NOMO-1 treated with dmso at 0.1 percent for 144 hours (cell line): Measurements from ENCODE around the gene KMO.

Source experiments
- DNase-seq: peaks from one replicate; lab custom pipeline; 2025; ENCODE audit not compliant: unreplicated experiment; lab: John Stamatoyannopoulos, UW

Gene KMO

GRCh38 chr1:241591736-241592135 is 59.6 kb downstream of the KMO start:
- DNase-seq = no peak

DNA sequence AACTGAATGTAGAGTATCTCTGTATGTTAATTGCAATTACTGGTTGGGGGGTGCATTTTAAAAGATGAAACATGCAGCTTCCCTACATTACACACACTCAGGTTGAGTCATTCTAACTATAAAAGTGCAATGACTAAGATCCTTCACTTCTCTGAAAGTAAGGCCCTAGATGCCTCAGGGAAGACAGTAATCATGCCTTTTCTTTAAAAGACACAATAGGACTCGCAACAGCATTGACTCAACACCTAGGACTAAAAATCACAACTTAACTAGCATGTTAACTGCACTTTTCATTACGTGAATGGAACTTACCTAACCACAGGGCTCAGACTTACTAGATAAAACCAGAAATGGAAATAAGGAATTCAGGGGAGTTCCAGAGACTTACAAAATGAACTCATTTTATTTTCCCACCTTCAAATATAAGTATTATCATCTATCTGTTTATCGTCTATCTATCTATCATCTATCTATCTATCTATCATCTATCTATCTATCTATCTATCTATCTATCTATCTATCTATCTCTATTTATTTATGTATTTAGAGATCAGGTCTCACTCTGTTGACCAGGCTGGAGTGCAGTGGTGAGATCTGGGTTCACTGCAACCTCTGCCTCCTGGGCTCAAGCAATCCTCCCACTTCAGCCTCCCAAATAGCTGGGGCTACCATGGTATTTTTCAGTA is 60.2 kb downstream of the KMO start:
- DNase-seq = peak; percentile 39

DNA sequence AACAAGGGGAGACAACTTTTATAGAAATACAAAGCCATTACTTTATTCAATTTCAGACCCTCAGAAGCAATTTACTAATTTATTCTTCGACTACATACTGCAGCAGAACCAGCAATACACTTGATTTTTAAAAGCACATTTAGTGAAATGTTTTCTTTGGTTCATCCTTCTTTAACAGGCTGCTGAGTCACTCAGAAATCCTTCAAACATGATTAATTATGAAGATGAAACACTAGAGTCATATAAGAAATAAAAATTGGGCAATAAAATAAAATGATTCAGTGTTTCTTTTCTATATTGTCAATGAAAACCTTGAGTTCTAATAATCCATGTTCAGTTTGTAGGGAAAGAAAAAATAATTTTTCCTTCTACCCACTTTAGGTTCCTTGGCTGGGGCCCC is 61.0 kb downstream of the KMO start:
- no peak for DNase-seq

GRCh38 chr1:241596633-241597032 is 64.5 kb downstream of the KMO start:
- DNase-seq = no peak

GRCh38 chr1:241598249-241598648 is 66.1 kb downstream of the KMO start:
- DNase-seq = no peak

GRCh38 chr1:241600496-241600901 is 68.3 kb downstream of the KMO start:
- peak; percentile 9 for DNase-seq

DNA sequence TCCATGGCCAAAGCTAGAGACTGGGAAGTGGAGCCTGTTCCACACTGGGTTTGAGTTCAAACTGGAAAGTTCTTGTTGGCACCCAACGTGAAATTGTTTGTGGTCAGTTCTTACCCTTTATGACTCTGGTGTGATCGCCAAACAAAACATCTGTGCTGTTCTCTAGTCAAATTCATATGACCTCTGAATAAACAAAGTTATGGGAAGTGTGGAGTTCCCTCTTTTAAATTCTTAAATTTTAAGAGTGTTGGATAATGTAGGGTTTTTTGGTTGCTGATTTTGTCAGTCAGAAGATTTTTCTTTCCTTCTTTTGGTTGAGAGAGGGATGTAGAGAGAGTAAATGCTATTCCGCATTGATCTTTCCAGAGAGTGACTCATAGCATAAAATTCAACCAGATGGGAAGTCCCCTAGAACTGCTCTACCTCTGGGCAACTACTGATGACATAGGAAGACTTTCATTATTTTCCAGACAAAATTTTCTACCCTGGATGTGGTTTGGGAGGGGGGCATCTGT is 71.6 kb downstream of the KMO start:
- DNase-seq = no peak

DNA sequence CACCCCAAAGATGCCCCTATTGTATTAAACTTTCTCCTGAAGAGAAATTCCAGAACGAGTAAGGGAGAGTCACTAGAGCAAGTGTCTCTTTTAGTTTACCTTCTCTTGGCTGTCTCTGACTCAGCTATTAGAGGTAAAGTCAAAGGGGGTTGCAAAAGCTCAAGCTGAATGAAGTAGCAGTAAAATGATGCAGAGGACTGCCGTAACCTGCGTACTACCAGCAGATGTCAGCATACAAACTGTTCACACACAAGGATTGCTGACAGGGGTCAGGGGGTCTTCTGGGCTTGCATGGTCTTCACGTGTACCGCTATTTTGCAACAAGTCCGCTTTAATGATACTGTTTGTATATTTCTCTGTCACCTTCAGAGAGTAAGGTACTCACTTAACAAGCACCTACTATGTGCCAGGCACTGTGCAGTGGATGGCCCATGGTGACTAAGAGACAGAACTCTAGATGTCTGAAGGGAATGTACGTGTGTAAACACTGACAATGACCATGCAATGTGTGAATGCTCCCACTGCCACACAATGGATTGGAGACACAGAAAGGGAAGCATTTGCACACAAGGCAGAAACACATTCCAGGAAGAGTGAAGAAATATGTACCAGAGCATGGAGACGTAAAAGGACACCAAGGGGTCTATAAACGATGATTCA is 73.1 kb downstream of the KMO start:
- DNase-seq = no peak

- no peak for DNase-seq
Measured at GRCh38 chr1:241606544-241606943, 74.4 kb downstream of the KMO start.

- no peak for DNase-seq
Measured at GRCh38 chr1:241607497-241607896, 75.3 kb downstream of the KMO start.

DNA sequence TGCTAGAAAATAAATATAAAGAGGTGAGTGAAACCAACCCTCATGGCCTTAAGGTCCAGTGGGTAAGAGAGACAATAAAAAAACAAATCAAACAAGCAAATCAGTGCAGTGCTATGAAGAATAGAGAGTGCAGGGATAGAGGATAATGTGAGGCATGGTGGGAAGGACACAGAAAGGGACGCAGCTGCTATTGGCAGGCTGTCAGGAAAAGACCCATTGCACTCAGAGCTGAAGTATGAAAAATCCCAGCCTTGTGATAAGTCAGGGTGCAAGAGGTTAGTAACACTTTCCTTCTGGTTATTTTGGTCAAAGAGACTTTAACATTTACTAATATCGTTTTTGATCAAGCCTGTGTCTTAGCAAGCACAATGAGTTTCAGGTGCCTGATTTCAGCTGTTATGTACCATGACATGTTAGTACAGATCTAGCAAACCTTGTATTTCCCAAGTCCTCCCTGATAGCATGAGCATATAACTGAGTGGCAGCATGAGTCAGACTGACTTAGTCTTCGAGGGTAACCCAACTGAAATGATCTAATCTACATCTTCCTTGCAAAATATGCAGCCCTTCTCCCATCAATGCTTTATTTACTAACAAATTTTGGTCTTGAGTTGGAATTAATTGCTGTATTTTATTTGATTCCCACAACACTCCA is 76.3 kb downstream of the KMO start:
- DNase-seq = no peak

GRCh38 chr1:241610056-241610815 is 78.1 kb downstream of the KMO start:
- DNase-seq = no peak

GRCh38 chr1:241611063-241611462 is 78.9 kb downstream of the KMO start:
- peak; percentile 9 for DNase-seq

- no peak for DNase-seq
Measured at GRCh38 chr1:241611736-241612135, 79.6 kb downstream of the KMO start.

DNA sequence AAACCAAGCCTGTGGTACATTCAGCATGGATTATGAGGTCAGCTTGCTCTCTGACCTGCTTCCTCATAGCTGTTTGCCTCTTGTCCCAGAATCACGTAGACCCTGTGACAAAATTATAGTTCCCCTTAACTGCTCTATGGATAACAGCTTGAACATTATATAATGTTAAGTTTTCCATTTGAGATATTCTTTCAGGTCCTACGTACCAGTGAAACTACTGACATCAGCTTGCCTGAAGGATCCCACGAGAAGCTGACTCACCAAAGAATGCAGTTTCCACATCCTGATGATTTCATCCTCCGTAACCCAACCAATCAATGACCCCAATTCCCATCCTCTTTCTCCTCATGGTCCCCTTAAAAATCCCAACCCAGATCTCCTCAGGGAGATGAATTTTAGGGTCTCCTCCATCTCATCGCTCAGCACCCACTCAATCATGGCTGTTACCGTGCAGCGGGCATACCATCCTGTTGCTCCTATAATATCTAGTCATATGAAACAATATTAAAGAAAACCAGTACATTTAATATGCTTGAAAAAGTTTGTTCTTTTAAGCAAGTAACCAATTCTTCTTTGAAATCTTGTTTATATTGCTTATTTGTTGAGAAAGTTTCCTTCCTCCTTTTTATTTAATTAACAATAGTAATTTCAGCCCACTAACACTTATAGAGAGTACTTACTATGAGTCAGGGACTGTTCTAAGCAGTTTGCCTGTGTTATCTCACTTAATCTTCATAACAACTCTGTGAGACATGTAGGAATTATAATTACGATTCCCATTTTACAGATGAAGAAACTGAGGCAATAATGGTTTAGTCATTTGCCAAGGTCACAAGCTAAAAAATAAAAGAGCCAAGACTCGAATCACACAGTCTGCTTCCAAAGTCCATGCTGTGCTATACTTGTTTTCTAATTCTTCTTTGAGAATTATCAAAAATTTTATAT is 80.6 kb downstream of the KMO start:
- DNase-seq = no peak

- DNase-seq = no peak
Measured at GRCh38 chr1:241614144-241614543, 82.0 kb downstream of the KMO start.

DNA sequence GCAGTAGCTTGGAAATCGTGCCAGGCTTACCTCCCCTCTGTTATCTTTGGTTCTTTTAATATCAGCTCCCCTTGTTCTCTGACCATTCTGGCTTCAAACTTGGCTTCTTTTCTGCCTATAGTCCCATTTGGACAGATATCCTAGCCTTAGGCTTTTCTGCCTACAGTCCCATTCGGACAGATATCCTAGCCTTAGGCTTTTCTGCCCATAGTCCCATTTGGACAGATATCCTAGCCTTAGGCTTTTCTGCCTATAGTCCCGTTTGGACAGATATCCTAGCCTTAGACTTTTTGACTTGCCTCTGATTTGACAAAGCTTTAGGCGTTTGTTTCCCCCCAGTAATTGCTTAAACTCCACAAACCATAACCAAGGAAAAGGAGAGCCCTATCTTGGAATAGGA is 82.4 kb downstream of the KMO start:
- no peak for DNase-seq

- no peak for DNase-seq
Measured at GRCh38 chr1:241615043-241615974, 83.1 kb downstream of the KMO start.

DNA sequence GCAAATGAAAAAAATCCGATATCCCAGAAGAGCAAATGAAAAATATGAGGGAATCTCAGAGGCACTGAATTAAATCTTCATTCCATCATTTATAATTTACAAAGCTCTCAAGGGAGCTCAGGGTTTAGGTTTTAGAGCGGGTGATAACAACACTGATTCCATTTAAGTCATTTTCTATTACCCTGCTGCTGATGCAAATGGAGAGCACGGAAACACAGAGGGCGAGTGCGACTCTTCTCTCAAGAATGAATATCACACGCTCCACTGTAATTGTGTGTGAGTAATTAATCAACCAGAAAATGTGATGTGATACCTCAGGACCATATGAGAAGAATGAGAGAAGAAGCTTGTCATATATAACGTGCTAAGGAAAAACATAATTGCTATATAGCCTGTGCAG is 85.2 kb downstream of the KMO start:
- no peak for DNase-seq
